GM18511 (cell line): ENCODE results near the gene CSAG1.
"Not testable (repeated sequence)": the region's sequence is repeated elsewhere in the genome, so short reads cannot be mapped to it uniquely, and the experiment has no call there.

Experiments used
- ATAC-seq: cut with Tn5 transposase; IDR thresholded peaks from one replicate; pipeline ENCODE4 v1.9.1; 2021; ENCODE audit warnings: mild to moderate bottlenecking, moderate library complexity; ENCODE audit not compliant: unreplicated experiment

CSAG1 gene, protein sequence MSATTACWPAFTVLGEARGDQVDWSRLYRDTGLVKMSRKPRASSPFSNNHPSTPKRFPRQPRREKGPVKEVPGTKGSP

DNA sequence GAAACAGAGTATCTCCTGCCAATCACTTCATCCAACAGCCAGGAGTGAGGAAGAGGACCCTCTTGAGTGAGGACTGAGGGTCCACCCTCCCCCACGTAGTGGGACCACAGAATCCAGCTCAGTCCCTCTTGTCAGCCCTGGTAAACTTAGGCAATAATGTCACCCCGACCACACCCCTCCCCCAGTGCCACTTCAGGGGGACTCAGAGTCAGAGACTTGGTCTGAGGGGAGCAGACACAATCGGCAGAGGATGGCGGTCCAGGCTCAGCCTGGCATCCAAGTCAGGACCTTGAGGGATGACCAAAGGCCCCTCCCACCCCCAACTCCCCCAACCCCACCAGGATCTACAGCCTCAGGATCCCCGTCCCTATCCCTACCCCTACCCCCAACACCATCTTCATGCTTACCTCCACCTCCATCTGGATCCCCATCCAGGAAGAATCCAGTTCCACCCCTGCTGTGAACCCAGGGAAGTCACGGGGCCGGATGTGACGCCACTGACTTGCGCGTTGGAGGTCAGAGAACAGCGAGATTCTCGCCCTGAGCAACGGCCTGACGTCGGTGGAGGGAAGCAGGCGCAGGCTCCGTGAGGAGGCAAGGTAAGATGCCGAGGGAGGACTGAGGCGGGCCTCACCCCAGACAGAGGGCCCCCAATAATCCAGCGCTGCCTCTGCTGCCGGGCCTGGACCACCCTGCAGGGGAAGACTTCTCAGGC, at the start of gene CSAG1, which contains the start of gene MAGEA12:
CSAG1 (minus strand) TSS at position 461 of the 715 bp plus-strand sequence. CDS start 1,261 bp downstream, outside the sequence.
MAGEA12 (plus strand) TSS at position 497 of the 715 bp plus-strand sequence. CDS start 2,405 bp downstream, outside the sequence.
- no peak for ATAC-seq

DNA sequence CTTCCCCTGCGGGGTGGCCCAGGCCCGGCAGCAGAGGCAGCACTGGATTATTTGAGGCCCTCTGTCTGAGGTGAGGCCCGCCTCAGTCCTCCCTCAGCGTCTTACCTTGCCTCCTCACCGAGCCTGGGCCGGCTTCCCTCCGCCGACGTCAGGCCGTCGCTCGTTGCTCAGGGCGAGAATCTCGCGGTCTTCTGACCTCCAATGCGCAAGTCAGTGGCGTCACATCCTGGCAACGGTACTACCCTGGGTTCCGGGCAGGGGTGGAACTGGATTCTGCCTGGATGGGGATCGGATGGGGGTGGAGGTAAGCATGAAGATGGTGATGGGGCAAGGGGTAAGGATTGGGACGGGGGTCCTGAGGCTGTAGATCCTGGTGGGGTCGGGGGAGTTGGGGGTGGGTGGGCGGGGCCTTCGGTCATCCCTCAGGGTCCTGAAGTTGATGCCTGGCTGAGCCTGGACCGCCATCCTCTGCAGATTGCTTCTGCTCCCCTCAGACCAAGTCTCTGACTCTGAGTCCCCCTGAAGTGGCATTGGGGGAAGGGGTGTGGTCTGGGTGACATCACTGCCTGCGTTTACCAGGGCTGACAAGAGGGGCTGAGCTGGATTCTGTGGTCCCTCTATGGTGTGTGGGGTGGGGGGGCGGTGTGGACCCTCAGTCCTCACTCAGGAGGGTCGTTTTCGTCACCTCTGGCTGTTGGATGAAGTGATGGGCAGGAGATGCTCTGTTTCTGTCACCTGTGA, 36.2 kb upstream of the CSAG1 start, which contains the start of gene MAGEA6:
MAGEA6 (minus strand) TSS at position 141 of the 741 bp plus-strand sequence. CDS start 2,039 bp downstream, outside the sequence.
- ATAC-seq, result not testable (repeated sequence)

DNA sequence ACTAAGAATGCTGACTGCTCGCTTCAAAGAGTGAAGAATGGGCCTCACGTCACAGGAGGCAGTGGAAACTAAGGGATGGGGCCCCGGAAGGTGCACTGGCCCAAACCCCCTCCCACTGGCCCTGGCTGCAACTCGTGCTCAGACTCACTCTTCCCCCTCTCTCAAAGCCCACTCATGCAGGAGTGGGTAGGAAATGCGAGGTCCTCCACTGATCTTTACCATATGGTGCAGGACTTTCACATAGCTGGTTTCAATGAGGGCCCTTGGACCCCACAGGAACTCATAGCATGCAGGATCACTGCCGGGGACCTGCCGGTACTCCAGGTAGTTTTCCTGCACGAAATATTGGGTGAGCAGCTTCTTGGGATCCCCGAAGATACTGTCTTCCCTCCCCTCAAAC, 33.0 kb upstream of the CSAG1 start:
- not testable (repeated sequence) for ATAC-seq

DNA sequence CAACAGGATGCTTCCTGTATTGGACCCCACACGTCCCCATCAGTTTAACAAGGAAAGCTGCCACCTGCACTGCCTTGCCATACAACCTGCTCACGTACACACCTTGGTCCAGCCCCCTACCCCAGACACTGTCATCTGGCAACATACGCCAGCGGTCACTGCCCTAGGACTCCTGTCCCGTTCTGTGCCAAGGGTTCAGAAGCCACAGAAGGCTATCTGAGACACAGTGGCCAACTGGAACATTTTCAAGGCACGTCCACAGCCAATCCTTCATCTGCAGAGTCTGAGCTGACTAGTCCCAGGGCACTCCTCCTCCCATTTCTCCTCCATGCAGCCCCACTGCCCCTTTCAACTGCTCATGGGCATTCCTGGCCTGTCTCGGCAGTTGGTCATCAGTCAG, 28.1 kb upstream of the CSAG1 start:
- not testable (repeated sequence) for ATAC-seq

DNA sequence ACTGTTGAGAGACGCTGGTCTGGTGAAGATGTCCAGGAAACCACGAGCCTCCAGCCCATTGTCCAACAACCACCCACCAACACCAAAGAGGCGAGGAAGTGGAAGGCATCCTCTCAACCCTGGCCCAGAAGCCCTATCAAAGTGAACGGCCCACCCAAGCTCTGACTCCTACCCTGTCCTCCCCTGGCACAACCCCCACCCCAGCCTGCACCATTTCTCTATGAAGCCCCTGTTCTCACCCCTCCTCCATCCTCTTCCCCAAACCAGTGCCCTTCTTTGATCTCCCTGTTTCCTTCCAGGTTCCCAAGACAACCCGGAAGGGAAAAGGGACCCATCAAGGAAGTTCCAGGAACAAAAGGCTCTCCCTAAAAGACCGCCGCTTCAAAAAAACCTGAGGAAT, 26.0 kb upstream of the CSAG1 start:
- ATAC-seq, result not testable (repeated sequence)

DNA sequence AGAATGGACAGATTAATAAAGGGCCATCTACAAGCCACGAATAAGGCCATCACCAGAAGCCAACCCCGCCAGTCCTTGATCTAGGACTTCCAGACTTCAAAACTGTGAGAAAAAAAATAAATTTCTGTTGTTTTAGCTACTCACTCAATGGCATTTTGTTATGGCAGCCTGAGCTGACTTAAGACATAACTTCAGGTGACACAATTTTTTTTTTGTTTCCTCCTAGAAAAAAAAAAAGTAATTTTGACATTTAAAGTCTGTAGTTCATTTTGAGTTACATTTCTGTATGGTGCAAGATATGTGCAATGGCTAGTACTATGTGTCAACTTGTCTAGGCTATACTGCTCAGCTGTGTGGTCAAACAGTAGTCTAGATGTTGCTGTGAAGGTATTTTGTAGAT, 25.4 kb upstream of the CSAG1 start, which contains the start of gene CSAG3:
CSAG3 (plus strand) TSS at position 301 of the 400 bp plus-strand sequence.
- not testable (repeated sequence) for ATAC-seq

DNA sequence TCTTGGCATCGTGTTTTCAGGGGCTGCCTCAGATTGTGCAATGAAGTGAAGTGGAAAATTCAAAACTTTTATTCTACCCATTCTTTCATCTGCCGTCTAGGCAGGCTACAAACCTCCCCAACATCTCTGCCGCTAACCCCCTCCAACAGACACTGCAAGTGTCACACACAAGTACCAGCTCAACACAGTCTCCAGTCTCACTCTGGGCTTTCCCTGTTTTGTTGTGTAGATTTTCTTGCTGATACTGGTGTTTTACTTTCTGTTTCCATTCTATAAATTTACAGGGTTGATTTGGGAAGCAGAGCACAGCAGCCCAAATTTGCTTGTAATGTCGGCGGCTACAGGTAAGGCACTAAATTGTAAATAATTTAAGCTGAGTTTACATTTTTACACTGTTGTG, 21.4 kb upstream of the CSAG1 start:
- ATAC-seq, result not testable (repeated sequence)

DNA sequence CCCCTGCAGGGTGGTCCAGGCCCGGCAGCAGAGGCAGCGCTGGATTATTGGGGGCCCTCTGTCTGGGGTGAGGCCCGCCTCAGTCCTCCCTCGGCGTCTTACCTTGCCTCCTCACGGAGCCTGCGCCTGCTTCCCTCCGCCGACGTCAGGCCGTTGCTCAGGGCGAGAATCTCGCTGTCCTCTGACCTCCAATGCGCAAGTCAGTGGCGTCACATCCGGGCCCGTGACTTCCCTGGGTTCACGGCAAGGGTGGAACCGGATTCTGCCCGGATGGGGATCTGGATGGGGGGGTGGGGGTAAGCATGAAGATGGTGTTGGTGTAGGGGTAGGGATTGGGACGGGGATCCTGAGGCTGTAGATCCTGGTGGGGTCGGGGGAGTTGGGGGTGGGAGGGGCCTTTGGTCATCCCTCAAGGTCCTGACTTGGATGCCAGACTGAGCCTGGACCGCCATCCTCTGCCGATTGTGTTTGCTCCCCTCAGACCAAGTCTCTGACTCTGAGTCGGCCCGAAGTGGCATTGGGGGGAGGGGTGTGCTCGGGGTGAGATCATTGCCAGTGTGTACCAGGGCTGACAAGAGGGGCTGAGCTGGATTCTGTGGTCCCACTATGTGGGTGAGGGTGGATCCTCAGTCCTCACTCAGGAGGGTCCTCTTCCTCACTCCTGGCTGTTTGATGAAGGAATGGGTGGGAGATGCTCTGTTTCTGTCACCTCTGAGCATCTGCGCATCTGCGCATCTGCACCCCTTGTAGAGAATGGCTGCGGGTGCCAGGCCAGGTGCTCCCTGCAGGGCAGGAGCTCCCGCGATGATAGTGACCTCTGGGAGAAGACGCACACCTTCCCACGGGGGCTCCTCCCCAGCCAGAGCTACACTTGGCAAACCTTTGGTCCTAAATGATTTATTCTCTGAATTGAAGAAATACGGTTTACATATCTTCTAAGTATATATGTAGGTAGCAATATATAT, 20.4 kb upstream of the CSAG1 start, which contains the start of gene MAGEA2:
MAGEA2 (minus strand) TSS at position 157 of the 965 bp plus-strand sequence. CDS start 2,479 bp downstream, outside the sequence.
- ATAC-seq, result not testable (repeated sequence)

DNA sequence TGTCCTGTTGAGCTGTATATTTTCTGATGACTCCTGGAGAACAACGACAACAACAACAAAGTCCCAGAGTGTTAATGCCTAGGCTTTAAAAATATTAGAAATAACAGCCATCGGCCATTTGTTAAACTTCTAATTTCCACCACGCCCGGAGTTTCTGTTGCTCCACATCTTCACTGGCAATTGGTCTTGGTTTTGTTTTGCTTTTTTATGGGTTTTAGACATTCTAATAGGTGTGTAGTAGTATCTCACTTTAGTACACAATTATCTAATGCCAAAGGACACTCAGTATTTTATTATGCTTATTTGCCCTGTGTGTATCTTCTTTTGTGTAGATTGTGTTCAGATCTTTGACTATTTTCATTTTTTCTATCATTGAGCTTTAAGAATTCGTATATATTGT, 5.0 kb upstream of the CSAG1 start:
- no peak for ATAC-seq

DNA sequence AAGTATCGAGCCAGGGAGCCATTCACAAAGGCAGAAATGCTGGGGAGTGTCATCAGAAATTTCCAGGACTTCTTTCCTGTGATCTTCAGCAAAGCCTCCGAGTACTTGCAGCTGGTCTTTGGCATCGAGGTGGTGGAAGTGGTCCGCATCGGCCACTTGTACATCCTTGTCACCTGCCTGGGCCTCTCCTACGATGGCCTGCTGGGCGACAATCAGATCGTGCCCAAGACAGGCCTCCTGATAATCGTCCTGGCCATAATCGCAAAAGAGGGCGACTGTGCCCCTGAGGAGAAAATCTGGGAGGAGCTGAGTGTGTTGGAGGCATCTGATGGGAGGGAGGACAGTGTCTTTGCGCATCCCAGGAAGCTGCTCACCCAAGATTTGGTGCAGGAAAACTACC, 3.0 kb upstream of the CSAG1 start:
- ATAC-seq, result not testable (repeated sequence)

DNA sequence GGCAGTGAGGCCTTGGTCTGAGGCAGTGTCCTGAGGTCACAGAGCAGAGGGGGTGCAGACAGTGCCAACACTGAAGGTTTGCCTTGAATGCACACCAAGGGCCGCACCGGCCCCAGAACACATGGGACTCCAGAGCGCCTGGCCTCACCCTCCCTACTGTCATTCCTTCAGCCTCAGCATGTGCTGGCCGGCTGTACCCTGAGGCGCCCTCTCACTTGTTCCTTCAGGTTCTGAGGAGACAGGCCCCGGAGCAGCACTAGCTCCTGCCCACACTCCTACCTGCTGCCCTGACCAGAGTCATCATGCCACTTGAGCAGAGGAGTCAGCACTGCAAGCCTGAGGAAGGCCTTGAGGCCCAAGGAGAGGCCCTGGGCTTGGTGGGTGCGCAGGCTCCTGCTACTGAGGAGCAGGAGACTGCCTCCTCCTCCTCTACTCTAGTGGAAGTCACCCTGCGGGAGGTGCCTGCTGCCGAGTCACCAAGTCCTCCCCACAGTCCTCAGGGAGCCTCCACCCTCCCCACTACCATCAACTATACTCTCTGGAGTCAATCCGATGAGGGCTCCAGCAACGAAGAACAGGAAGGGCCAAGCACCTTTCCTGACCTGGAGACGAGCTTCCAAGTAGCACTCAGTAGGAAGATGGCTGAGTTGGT, 2.5 kb upstream of the CSAG1 start:
- no peak for ATAC-seq

DNA sequence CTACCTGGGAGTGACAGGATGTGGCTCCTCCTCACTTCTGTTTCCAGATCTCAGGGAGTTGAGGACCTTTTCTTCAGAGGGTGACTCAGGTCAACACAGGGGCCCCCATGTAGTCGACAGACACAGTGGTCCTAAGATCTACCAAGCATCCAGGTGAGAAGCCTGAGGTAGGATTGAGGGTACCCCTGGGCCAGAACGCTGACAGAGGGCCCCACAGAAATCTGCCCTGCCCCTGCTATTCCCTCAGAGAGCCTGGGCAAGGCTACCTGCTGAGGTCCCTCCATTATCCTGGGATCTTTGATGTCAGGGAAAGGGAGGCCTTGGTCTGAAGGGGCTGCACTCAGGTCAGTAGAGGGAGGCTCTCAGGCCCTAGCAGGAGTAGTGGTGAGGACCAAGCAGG, 1.6 kb upstream of the CSAG1 start:
- ATAC-seq, result no peak

DNA sequence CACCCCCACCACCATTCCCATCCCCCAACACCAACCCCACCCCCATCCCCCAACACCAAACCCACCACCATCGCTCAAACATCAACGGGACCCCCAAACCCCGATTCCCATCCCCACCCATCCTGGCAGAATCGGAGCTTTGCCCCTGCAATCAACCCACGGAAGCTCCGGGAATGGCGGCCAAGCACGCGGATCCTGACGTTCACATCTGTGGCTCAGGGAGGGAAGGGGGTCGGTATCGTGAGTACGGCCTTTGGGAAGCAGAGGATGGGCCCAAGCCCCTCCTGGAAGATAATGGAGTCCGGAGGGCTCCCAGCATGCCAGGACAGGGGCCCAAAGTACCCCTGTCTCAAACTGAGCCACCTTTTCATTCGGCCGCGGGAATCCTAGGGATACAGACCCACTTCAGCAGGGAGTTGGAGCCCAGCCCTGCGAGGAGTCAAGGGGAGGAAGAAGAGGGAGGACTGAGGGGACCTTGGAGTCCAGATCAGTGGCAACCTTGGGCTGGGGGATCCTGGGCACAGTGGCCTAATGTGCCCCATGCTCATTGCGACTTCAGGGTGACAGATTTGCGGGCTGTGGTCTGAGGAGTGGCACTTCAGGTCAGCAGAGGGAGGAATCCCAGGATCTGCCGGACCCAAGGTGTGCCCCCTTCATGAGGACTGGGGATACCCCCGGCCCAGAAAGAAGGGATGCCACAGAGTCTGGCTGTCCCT, 780 bp upstream of the CSAG1 start:
- ATAC-seq, result not testable (repeated sequence)

DNA sequence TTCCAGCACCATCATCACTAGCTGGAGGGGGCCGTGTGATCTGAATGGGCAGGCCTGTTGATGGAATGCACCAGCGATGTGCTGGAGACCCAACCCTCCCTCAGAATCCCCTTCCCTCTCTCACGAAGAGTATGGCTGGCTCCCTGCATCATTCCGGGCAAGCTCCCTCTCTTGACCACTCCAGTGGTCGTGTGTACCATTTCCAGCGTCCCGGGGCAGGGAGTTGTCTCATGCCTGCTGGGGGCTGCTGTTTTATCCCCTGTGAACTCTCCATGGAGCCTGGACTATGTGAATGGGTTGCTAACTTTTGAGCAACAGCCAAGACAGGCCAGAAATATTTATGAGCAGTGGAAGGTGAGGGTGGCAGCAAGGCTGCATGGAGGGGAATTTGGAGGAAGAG, 8.1 kb downstream of the CSAG1 start:
- ATAC-seq, result no peak

DNA sequence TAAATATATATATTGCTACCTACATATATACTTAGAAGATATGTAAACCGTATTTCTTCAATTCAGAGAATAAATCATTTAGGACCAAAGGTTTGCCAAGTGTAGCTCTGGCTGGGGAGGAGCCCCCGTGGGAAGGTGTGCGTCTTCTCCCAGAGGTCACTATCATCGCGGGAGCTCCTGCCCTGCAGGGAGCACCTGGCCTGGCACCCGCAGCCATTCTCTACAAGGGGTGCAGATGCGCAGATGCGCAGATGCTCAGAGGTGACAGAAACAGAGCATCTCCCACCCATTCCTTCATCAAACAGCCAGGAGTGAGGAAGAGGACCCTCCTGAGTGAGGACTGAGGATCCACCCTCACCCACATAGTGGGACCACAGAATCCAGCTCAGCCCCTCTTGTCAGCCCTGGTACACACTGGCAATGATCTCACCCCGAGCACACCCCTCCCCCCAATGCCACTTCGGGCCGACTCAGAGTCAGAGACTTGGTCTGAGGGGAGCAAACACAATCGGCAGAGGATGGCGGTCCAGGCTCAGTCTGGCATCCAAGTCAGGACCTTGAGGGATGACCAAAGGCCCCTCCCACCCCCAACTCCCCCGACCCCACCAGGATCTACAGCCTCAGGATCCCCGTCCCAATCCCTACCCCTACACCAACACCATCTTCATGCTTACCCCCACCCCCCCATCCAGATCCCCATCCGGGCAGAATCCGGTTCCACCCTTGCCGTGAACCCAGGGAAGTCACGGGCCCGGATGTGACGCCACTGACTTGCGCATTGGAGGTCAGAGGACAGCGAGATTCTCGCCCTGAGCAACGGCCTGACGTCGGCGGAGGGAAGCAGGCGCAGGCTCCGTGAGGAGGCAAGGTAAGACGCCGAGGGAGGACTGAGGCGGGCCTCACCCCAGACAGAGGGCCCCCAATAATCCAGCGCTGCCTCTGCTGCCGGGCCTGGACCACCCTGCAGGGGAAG, 19.4 kb downstream of the CSAG1 start, which contains the start of gene MAGEA2B:
MAGEA2B (plus strand) TSS at position 814 of the 973 bp plus-strand sequence. CDS start 2,479 bp downstream, outside the sequence.
- ATAC-seq, result not testable (repeated sequence)

DNA sequence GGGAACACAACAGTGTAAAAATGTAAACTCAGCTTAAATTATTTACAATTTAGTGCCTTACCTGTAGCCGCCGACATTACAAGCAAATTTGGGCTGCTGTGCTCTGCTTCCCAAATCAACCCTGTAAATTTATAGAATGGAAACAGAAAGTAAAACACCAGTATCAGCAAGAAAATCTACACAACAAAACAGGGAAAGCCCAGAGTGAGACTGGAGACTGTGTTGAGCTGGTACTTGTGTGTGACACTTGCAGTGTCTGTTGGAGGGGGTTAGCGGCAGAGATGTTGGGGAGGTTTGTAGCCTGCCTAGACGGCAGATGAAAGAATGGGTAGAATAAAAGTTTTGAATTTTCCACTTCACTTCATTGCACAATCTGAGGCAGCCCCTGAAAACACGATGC, 20.3 kb downstream of the CSAG1 start:
- not testable (repeated sequence) for ATAC-seq

DNA sequence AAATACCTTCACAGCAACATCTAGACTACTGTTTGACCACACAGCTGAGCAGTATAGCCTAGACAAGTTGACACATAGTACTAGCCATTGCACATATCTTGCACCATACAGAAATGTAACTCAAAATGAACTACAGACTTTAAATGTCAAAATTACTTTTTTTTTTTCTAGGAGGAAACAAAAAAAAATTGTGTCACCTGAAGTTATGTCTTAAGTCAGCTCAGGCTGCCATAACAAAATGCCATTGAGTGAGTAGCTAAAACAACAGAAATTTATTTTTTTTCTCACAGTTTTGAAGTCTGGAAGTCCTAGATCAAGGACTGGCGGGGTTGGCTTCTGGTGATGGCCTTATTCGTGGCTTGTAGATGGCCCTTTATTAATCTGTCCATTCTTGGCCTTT, 24.3 kb downstream of the CSAG1 start, which contains the start of gene CSAG2:
CSAG2 (minus strand) TSS at position 101 of the 400 bp plus-strand sequence. CDS start 161 bp downstream, outside the sequence.
- ATAC-seq, result not testable (repeated sequence)

DNA sequence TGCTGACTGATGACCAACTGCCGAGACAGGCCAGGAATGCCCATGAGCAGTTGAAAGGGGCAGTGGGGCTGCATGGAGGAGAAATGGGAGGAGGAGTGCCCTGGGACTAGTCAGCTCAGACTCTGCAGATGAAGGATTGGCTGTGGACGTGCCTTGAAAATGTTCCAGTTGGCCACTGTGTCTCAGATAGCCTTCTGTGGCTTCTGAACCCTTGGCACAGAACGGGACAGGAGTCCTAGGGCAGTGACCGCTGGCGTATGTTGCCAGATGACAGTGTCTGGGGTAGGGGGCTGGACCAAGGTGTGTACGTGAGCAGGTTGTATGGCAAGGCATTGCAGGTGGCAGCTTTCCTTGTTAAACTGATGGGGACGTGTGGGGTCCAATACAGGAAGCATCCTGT, 27.0 kb downstream of the CSAG1 start:
- not testable (repeated sequence) for ATAC-seq
